NB4 (cell line): ENCODE measurements around the gene DIDO1.

ENCODE experiments used
- MYC ChIP-seq: IDR thresholded peaks from 2 replicates; pipeline ENCODE4 v1.6.1; 2011; ENCODE audit warnings: low read depth, low read length
- POLR2A ChIP-seq: IDR thresholded peaks from 2 replicates; pipeline ENCODE4 v1.6.1; 2011; ENCODE audit warnings: mild to moderate bottlenecking; ENCODE audit not compliant: insufficient read length; ENCODE audit errors: extremely low read depth
- TF ChIP-seq, protein P1 (sequence below): IDR thresholded peaks from one replicate; pipeline ENCODE4 v1.5.1; 2012; ENCODE audit warnings: low read depth, low read length
- TF ChIP-seq, protein P2 (sequence below): IDR thresholded peaks from 2 replicates; pipeline ENCODE4 v1.6.1; 2011; ENCODE audit warnings: low read depth, low read length

DNA sequence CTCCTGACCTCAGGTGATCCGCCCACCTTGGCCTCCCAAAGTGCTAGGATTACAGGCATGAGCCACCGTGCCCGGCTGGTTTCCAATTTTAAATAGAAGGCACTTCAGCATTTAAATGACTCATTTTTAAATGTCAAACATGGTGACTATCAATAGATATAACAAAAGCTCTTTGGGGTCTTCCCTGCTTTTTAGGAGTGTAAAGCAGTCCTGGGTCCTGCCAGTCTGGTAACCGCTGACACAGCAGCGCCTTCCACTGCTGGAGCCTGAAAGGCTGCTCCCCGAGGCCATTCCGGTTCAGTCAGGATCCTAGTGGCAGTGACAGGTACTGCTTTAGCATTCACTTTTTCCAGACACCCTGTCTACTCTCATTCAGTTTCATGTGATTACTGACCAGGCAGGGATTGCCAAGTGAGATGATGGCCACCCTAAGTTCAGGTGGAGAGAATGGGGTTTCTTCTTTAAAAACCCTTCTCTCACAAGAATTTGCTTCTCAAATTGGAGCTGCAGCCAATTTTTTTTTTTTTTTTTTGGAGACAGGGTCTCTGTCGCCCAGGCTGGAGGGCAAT, 5.1 kb downstream of the DIDO1 start:
- TF ChIP-seq, protein P1, sequence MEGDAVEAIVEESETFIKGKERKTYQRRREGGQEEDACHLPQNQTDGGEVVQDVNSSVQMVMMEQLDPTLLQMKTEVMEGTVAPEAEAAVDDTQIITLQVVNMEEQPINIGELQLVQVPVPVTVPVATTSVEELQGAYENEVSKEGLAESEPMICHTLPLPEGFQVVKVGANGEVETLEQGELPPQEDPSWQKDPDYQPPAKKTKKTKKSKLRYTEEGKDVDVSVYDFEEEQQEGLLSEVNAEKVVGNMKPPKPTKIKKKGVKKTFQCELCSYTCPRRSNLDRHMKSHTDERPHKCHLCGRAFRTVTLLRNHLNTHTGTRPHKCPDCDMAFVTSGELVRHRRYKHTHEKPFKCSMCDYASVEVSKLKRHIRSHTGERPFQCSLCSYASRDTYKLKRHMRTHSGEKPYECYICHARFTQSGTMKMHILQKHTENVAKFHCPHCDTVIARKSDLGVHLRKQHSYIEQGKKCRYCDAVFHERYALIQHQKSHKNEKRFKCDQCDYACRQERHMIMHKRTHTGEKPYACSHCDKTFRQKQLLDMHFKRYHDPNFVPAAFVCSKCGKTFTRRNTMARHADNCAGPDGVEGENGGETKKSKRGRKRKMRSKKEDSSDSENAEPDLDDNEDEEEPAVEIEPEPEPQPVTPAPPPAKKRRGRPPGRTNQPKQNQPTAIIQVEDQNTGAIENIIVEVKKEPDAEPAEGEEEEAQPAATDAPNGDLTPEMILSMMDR = peak; percentile 60
- TF ChIP-seq POLR2A (no peak), MYC (no peak)
- TF ChIP-seq, protein P2, sequence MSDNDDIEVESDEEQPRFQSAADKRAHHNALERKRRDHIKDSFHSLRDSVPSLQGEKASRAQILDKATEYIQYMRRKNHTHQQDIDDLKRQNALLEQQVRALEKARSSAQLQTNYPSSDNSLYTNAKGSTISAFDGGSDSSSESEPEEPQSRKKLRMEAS = 0 out of 2 replicates have a peak, but pooled peaks have one; percentile 4
